Activated T-cell treated with anti-CD3 and anti-CD28 coated beads, Interleukin-2, amount 50 U/mL, for 72 hours (primary cell): ENCODE data around the gene PTPRD. TPM values are rescaled to one million over a fixed set of nuclear protein-coding genes. Genes with fewer than 3 reads are reported as not detected.

Source experiments
- ATAC-seq, 2 donors: fragments of 150-1000 bp; cut with Tn5 transposase; replicated peaks in 1 of 2; 2 replicates each; pipeline ENCODE4 v1.10.0; 2021; ENCODE audit warnings: moderate library complexity in 2 of 2, mild to moderate bottlenecking in 1 of 2
- DNase-seq, 2 donors: peaks; one replicate each; pipeline ENCODE4 v3.0.0; 2021 to 2022; ENCODE audit warnings: mixed read lengths in 1 of 2
- H3K27ac Mint-ChIP-seq: one replicate; pipeline ENCODE4 v1.8.0; 2022; ENCODE audit warnings: mild to moderate bottlenecking, moderate library complexity, mixed read lengths
- H3K27me3 Mint-ChIP-seq: one replicate; pipeline ENCODE4 v1.8.0; 2022; ENCODE audit warnings: low read depth, mixed read lengths
- H3K36me3 Mint-ChIP-seq, 2 donors: one replicate each; pipeline ENCODE4 v1.8.0; 2022; ENCODE audit warnings: mixed read lengths in 2 of 2, mild to moderate bottlenecking in 1 of 2; ENCODE audit not compliant: insufficient read depth in 2 of 2
- H3K4me1 Mint-ChIP-seq: one replicate; pipeline ENCODE4 v1.8.0; 2022; ENCODE audit warnings: low read depth, mixed read lengths
- H3K4me3 Mint-ChIP-seq, 2 donors: one replicate each; pipeline ENCODE4 v1.8.0; 2022; ENCODE audit warnings: mild to moderate bottlenecking in 2 of 2, mixed read lengths in 2 of 2, moderate library complexity in 2 of 2
- H3K9me3 Mint-ChIP-seq, 2 donors: one replicate each; pipeline ENCODE4 v1.8.0; 2022; ENCODE audit warnings: mixed read lengths in 2 of 2
- total RNA-seq, 2 donors: library from RNA; stranded (reverse); gene quantifications; one replicate each; pipeline ENCODE4 v1.2.3, GENCODE V29; 2022

PTPRD gene
- total RNA-seq, 2 donors from 2014 or later: 0.44 TPM; not detected in 1

- no peak for ATAC-seq
Measured at GRCh38 chr9:8668751-8669150, 1944.1 kb downstream of the PTPRD start.

GRCh38 chr9:8668231-8668630 is 1944.6 kb downstream of the PTPRD start:
- H3K4me3 Mint-ChIP-seq: no peak overlapping the region
- H3K27me3 Mint-ChIP-seq: no peaks in the 10 kb centered on the region

More at GRCh38 chr9:8668751-8669150, 1944.1 kb downstream of the PTPRD start:
- no peaks in the 10 kb centered on the region for H3K9me3 Mint-ChIP-seq
- no peak overlapping the region for H3K4me3 Mint-ChIP-seq
- no peak for DNase-seq
- no peak overlapping the region for H3K27ac Mint-ChIP-seq
- H3K4me1 Mint-ChIP-seq: no peaks in the 10 kb centered on the region
- H3K36me3 Mint-ChIP-seq: no peaks in the 10 kb centered on the region
- H3K27me3 Mint-ChIP-seq: no peaks in the 10 kb centered on the region

GRCh38 chr9:8666060-8666459 is 1946.7 kb downstream of the PTPRD start:
- Mint-ChIP-seq H3K27me3 (no peaks in the 10 kb centered on the region), H3K27ac (no peak overlapping the region), H3K4me1 (no peaks in the 10 kb centered on the region), H3K9me3 (no peaks in the 10 kb centered on the region), H3K36me3 (no peaks in the 10 kb centered on the region), H3K4me3 (no peak overlapping the region)
- DNase-seq (no peak), ATAC-seq (no peak)

More at GRCh38 chr9:8668231-8668630, 1944.6 kb downstream of the PTPRD start:
- no peak for DNase-seq
- Mint-ChIP-seq H3K27ac (no peak overlapping the region), H3K4me1 (no peaks in the 10 kb centered on the region), H3K36me3 (no peaks in the 10 kb centered on the region), H3K9me3 (no peaks in the 10 kb centered on the region)
- ATAC-seq: no peak

GRCh38 chr9:8660383-8660782 is 1952.4 kb downstream of the PTPRD start:
- ATAC-seq (no peak), DNase-seq (no peak)
- Mint-ChIP-seq H3K27me3 (no peaks in the 10 kb centered on the region), H3K4me1 (no peaks in the 10 kb centered on the region), H3K9me3 (no peaks in the 10 kb centered on the region), H3K36me3 (no peaks in the 10 kb centered on the region), H3K4me3 (no peak overlapping the region), H3K27ac (no peak overlapping the region)

- H3K27me3 Mint-ChIP-seq: no peaks in the 10 kb centered on the region
- DNase-seq: no peak
- no peaks in the 10 kb centered on the region for H3K9me3 Mint-ChIP-seq
- no peaks in the 10 kb centered on the region for H3K36me3 Mint-ChIP-seq
- no peak overlapping the region for H3K27ac Mint-ChIP-seq
- ATAC-seq: no peak
- no peaks in the 10 kb centered on the region for H3K4me1 Mint-ChIP-seq
- no peak overlapping the region for H3K4me3 Mint-ChIP-seq
Measured at GRCh38 chr9:8659108-8659507, 1953.7 kb downstream of the PTPRD start.

GRCh38 chr9:8655071-8655470 is 1957.7 kb downstream of the PTPRD start:
- Mint-ChIP-seq H3K9me3 (no peaks in the 10 kb centered on the region), H3K4me1 (no peaks in the 10 kb centered on the region), H3K27me3 (peaks cover 8% of the 10 kb centered on the region), H3K36me3 (no peaks in the 10 kb centered on the region), H3K4me3 (no peak overlapping the region), H3K27ac (no peak overlapping the region)
- ATAC-seq (no peak), DNase-seq (no peak)

GRCh38 chr9:8653855-8654254 is 1958.9 kb downstream of the PTPRD start:
- H3K27me3 Mint-ChIP-seq: peaks cover 8% of the 10 kb centered on the region
- H3K27ac Mint-ChIP-seq: no peak overlapping the region
- H3K4me1 Mint-ChIP-seq: no peaks in the 10 kb centered on the region
- DNase-seq (no peak), ATAC-seq (no peak)
- no peak overlapping the region for H3K4me3 Mint-ChIP-seq
- H3K9me3 Mint-ChIP-seq: no peaks in the 10 kb centered on the region
- H3K36me3 Mint-ChIP-seq: no peaks in the 10 kb centered on the region

- no peaks in the 10 kb centered on the region for H3K9me3 Mint-ChIP-seq
- no peak for ATAC-seq
- H3K27me3 Mint-ChIP-seq: peaks cover 8% of the 10 kb centered on the region
- no peak overlapping the region for H3K4me3 Mint-ChIP-seq
- DNase-seq: no peak
- H3K27ac Mint-ChIP-seq: no peak overlapping the region
- no peaks in the 10 kb centered on the region for H3K36me3 Mint-ChIP-seq
- H3K4me1 Mint-ChIP-seq: no peaks in the 10 kb centered on the region
Measured at GRCh38 chr9:8653111-8653510, 1959.7 kb downstream of the PTPRD start.

- ATAC-seq (no peak), DNase-seq (no peak)
- Mint-ChIP-seq H3K4me3 (no peak overlapping the region), H3K27me3 (peaks cover 8% of the 10 kb centered on the region), H3K4me1 (no peaks in the 10 kb centered on the region), H3K27ac (no peak overlapping the region), H3K36me3 (no peaks in the 10 kb centered on the region), H3K9me3 (no peaks in the 10 kb centered on the region)
Measured at GRCh38 chr9:8652255-8652654, 1960.5 kb downstream of the PTPRD start.

- Mint-ChIP-seq H3K27ac (no peak overlapping the region), H3K4me3 (no peak overlapping the region), H3K9me3 (no peaks in the 10 kb centered on the region), H3K4me1 (no peaks in the 10 kb centered on the region), H3K27me3 (peaks cover 8% of the 10 kb centered on the region), H3K36me3 (no peaks in the 10 kb centered on the region)
- ATAC-seq (no peak), DNase-seq (no peak)
Measured at GRCh38 chr9:8651846-8652215, 1961.0 kb downstream of the PTPRD start.

GRCh38 chr9:8651070-8651845 is 1961.5 kb downstream of the PTPRD start:
- H3K4me3 Mint-ChIP-seq: no peak overlapping the region
- ATAC-seq (no peak), DNase-seq (no peak)
- H3K36me3 Mint-ChIP-seq: no peaks in the 10 kb centered on the region
- peaks cover 8% of the 10 kb centered on the region for H3K27me3 Mint-ChIP-seq
- H3K9me3 Mint-ChIP-seq: no peaks in the 10 kb centered on the region
- H3K27ac Mint-ChIP-seq: no peak overlapping the region
- no peaks in the 10 kb centered on the region for H3K4me1 Mint-ChIP-seq

- no peak overlapping the region for H3K27ac Mint-ChIP-seq
- DNase-seq: no peak
- no peak for ATAC-seq
- H3K4me3 Mint-ChIP-seq: no peak overlapping the region
- no peaks in the 10 kb centered on the region for H3K4me1 Mint-ChIP-seq
- H3K36me3 Mint-ChIP-seq: no peaks in the 10 kb centered on the region
- peaks cover 8% of the 10 kb centered on the region for H3K27me3 Mint-ChIP-seq
- no peaks in the 10 kb centered on the region for H3K9me3 Mint-ChIP-seq
Measured at GRCh38 chr9:8649807-8650206, 1963.0 kb downstream of the PTPRD start.

GRCh38 chr9:8649160-8649559 is 1963.6 kb downstream of the PTPRD start:
- ATAC-seq: peak in 1 of 2 donors; percentile 53
- Mint-ChIP-seq H3K9me3 (no peaks in the 10 kb centered on the region), H3K4me3 (no peak overlapping the region)

GRCh38 chr9:8648271-8648845 is 1964.4 kb downstream of the PTPRD start:
- Mint-ChIP-seq H3K27me3 (peaks cover 1% of the 10 kb centered on the region), H3K27ac (no peak overlapping the region), H3K36me3 (no peaks in the 10 kb centered on the region), H3K4me1 (no peaks in the 10 kb centered on the region), H3K4me3 (no peak overlapping the region), H3K9me3 (no peaks in the 10 kb centered on the region)
- ATAC-seq (no peak), DNase-seq (no peak)

More at GRCh38 chr9:8649160-8649559, 1963.6 kb downstream of the PTPRD start:
- H3K27me3 Mint-ChIP-seq: peaks cover 8% of the 10 kb centered on the region
- H3K27ac Mint-ChIP-seq: no peak overlapping the region
- H3K4me1 Mint-ChIP-seq: no peaks in the 10 kb centered on the region
- DNase-seq: no peak
- H3K36me3 Mint-ChIP-seq: no peaks in the 10 kb centered on the region
